ENCODE data around the gene TCL1B. TPM values are rescaled to one million over a fixed set of nuclear protein-coding genes. Genes with fewer than 3 reads are reported as not detected.

TCL1B gene
- polyA plus RNA-seq, 1 donor (not counting 4 experiments of a cell fraction or from before 2014, with no cell fraction given) = not detected

DNA sequence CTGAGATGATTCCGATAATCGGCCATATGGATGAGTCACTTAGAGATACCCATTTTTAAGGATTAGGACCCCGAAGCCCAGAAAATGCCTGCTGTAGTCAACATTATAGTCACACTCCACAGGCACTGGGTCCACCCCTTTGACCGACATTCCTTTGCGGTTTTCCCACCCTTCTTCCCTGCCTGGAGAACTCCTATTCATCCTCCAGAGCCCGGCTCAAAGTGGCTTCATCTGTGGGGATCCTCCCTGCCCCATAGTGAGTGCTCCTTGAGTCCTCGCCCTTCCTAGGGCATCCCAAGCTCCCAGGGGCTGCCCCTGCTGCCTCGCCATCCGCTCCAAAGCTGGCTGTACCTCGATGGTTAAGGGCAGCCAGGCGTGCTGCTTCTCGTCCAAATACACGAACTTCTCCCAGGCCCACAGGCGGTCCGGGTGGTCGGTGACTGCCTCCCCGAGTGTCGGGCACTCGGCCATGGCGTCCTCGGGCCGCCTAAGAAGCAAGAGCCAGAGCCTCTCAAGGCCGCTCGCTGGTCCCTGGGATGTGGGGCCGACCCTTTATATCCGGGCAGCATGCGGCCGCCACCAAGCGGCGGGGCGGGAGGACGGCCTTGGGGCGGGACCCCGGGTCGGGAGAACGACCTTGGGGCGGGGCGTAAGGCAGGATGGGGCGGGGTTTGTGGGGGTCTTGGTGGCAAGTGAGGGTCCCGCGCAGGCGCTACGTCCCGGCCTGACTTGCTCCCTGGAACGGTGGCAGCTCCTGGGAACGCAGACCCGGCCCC lies 27.6 kb downstream of the TCL1B start, which contains the start of gene TCL1A:
TSS of gene TCL1A (minus strand) at position 530 of the 776 bp plus-strand sequence. CDS start at position 471, 59 bp downstream.
- FAIRE-seq (no peak), DNase-seq (ENCODE audit: low read depth, low spot score) (no peak)
- dilution Hi-C loops (cut with MboI; ENCODE audit: extremely low pct_ligation_motif_present, low sequenced_read_pairs) = no loop called here
- Histone ChIP-seq H3K4me2 (ENCODE audit: control insufficient read depth, extremely low read depth, insufficient read depth, low read depth, low read length) (no peak within 1 kb of the TSS), H3K4me1 (ENCODE audit: control insufficient read depth, extremely low read depth, insufficient read depth, low read length) (no peaks in the 10 kb centered on the region), H3K27ac (ENCODE audit: control insufficient read depth, insufficient read depth, low read length) (no peak within 1 kb of the TSS), H3K79me2 (ENCODE audit: control insufficient read depth, insufficient read depth, low read length) (no peaks in the 10 kb centered on the region), H2AFZ (ENCODE audit: control insufficient read depth, low read length) (no peak within 1 kb of the TSS), H3K36me3 (ENCODE audit: control insufficient read depth in 2 of 2, extremely low read depth in 1 of 2, insufficient read depth in 2 of 2, low read length in 2 of 2) (no peaks in the 10 kb centered on the region), H4K20me1 (ENCODE audit: control insufficient read depth, extremely low read depth, insufficient read depth, low read length) (no peaks in the 10 kb centered on the region), H3K9ac (ENCODE audit: control insufficient read depth, extremely low read depth, insufficient read depth, low read length) (no peak within 1 kb of the TSS), H3K27me3 (ENCODE audit: control insufficient read depth, extremely low read depth, insufficient read depth, low read length) (no peaks in the 10 kb centered on the region), H3K9me3 (ENCODE audit: control insufficient read depth, low read depth, low read length) (peaks cover 2% of the 10 kb centered on the region), H3K9me1 (ENCODE audit: control insufficient read depth, extremely low read depth, insufficient read depth, low read length) (no peaks in the 10 kb centered on the region), H3K4me3 (ENCODE audit: control insufficient read depth in 2 of 3, extremely low read depth in 1 of 3, insufficient read depth in 2 of 3, low read depth in 1 of 3, low read length in 3 of 3) (no peak within 1 kb of the TSS)
- TF ChIP-seq EZH2 (IDR thresholded peaks at IDR 0.05; ENCODE audit: low read length) = no peak
- TF ChIP-seq, protein P1, sequence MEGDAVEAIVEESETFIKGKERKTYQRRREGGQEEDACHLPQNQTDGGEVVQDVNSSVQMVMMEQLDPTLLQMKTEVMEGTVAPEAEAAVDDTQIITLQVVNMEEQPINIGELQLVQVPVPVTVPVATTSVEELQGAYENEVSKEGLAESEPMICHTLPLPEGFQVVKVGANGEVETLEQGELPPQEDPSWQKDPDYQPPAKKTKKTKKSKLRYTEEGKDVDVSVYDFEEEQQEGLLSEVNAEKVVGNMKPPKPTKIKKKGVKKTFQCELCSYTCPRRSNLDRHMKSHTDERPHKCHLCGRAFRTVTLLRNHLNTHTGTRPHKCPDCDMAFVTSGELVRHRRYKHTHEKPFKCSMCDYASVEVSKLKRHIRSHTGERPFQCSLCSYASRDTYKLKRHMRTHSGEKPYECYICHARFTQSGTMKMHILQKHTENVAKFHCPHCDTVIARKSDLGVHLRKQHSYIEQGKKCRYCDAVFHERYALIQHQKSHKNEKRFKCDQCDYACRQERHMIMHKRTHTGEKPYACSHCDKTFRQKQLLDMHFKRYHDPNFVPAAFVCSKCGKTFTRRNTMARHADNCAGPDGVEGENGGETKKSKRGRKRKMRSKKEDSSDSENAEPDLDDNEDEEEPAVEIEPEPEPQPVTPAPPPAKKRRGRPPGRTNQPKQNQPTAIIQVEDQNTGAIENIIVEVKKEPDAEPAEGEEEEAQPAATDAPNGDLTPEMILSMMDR (optimal IDR thresholded peaks at IDR 0.05 in 1 of 3, IDR thresholded peaks at IDR 0.05 in 1 of 3, conservative IDR thresholded peaks at IDR 0.05 in 1 of 3; ENCODE audit: extremely low read depth in 1 of 3, insufficient read depth in 2 of 3, low read length in 3 of 3) = no peak

DNA sequence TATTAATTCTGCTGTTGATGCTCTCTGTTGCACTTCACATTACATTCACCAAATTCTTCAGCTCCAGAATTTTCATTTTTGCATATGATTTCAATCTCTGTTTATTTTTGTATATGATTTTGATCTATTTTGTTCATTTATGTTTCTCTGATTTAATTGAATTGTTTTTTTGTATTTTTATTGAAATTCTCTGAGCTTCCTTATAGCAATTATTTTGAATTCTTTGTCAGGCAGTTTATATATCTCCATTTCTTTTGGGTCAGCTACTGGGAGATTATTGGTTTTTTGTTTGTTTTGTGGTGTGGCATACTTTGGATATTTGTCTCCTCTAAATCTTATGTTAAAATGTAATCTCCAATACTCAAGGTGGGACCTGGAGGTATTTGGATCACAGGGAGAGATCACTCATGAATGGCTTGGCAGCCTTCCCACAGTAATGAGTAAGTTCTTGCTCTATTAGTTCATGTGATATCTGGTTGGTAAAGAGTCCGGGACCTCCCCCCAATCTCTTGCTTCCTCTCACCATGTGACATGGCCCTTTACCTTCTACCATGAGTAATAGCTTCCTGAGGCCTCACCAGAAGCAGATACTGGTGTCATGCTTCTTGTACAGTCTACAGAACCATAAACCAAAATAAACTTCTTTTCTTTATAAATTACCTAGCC lies 36.4 kb downstream of the TCL1B start:
- H4K20me1 ChIP-seq (ENCODE audit: control insufficient read depth, extremely low read depth, insufficient read depth, low read length) = no peaks in the 10 kb centered on the region
- no peak for FAIRE-seq
- H3K9me3 ChIP-seq (ENCODE audit: control insufficient read depth, low read depth, low read length) = no peaks in the 10 kb centered on the region
- dilution Hi-C loops (cut with MboI; ENCODE audit: extremely low pct_ligation_motif_present, low sequenced_read_pairs) = no loop called here
- no peak overlapping the region for H3K9ac ChIP-seq (ENCODE audit: control insufficient read depth, extremely low read depth, insufficient read depth, low read length)
- H3K36me3 ChIP-seq (ENCODE audit: control insufficient read depth in 2 of 2, extremely low read depth in 1 of 2, insufficient read depth in 2 of 2, low read length in 2 of 2) = no peaks in the 10 kb centered on the region
- no peaks in the 10 kb centered on the region for H3K9me1 ChIP-seq (ENCODE audit: control insufficient read depth, extremely low read depth, insufficient read depth, low read length)
- H3K27me3 ChIP-seq (ENCODE audit: control insufficient read depth, extremely low read depth, insufficient read depth, low read length) = no peaks in the 10 kb centered on the region
- H3K79me2 ChIP-seq (ENCODE audit: control insufficient read depth, insufficient read depth, low read length) = no peaks in the 10 kb centered on the region
- no peak overlapping the region for H2AFZ ChIP-seq (ENCODE audit: control insufficient read depth, low read length)
- TF ChIP-seq, protein P1 (optimal IDR thresholded peaks at IDR 0.05 in 1 of 3, IDR thresholded peaks at IDR 0.05 in 1 of 3, conservative IDR thresholded peaks at IDR 0.05 in 1 of 3; ENCODE audit: extremely low read depth in 1 of 3, insufficient read depth in 2 of 3, low read length in 3 of 3) = no peak
- TF ChIP-seq EZH2 (IDR thresholded peaks at IDR 0.05; ENCODE audit: low read length) = no peak
- H3K4me2 ChIP-seq (ENCODE audit: control insufficient read depth, extremely low read depth, insufficient read depth, low read depth, low read length) = no peak overlapping the region
- H3K4me1 ChIP-seq (ENCODE audit: control insufficient read depth, extremely low read depth, insufficient read depth, low read length) = no peaks in the 10 kb centered on the region
- H3K27ac ChIP-seq (ENCODE audit: control insufficient read depth, insufficient read depth, low read length) = no peak overlapping the region
- no peak overlapping the region for H3K4me3 ChIP-seq (ENCODE audit: control insufficient read depth in 2 of 3, extremely low read depth in 1 of 3, insufficient read depth in 2 of 3, low read depth in 1 of 3, low read length in 3 of 3)
- DNase-seq (ENCODE audit: low read depth, low spot score) = no peak
